Left forelimb (tissue), 1 donor: ENCODE measurements around the gene AKAP13.
"Not testable (repeated sequence)": the region's sequence is repeated elsewhere in the genome, so short reads cannot be mapped to it uniquely, and the experiment has no call there.

ENCODE experiments used
- DNase-seq: peaks from one replicate; pipeline ENCODE4 v3.0.0-alpha.2; 2018; ENCODE audit warnings: low spot score

Gene AKAP13

DNA sequence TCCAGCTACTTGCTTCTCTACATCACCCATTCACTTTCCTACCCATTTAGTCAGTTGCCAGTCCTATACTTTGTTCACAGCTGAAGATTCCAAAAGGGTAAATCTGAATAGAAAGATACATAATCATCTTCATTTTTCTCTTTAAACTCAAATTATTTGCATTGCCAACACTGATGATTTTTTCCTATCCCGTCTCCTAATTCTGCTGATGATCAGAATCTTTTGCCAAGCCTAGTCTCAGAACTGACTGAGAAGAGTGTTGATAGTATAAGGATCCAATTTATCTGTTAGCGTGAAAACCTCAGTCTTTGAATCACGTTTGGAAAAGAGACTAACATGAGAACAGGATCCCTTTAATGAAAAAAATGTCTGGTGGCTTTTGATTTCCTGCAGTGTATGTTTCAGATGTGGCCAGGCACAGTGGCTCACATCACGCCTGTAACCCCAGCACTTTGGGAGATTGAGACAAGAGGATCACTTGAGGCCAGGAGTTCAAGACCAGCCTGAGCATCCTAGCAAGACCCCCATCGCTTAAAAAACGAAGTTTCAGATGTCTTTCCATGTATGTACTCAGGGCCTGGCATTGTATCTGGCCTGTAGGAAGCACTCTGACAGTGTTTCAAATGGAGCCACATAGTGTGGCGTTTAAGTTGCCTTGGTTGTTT is 244.9 kb downstream of the AKAP13 start:
- DNase-seq, result no peak

DNA sequence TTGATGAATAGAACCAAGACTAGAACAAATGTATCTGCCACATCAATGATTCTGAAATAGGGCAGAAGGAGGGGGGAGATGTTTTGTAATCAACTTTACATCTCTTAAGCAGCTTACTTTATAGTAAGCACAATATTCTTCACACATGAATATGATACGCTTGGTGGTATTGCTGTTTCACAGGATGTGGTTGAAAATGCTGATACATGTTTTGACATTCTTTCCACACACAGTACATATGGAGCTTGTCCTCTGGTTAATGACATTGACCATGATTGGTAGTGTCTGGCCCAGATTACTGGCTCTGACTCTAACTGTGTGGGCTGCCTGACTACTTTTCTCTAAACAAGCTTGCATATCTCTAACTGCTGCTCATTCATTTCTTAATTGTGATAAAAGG is 245.5 kb downstream of the AKAP13 start:
- DNase-seq, result no peak

DNA sequence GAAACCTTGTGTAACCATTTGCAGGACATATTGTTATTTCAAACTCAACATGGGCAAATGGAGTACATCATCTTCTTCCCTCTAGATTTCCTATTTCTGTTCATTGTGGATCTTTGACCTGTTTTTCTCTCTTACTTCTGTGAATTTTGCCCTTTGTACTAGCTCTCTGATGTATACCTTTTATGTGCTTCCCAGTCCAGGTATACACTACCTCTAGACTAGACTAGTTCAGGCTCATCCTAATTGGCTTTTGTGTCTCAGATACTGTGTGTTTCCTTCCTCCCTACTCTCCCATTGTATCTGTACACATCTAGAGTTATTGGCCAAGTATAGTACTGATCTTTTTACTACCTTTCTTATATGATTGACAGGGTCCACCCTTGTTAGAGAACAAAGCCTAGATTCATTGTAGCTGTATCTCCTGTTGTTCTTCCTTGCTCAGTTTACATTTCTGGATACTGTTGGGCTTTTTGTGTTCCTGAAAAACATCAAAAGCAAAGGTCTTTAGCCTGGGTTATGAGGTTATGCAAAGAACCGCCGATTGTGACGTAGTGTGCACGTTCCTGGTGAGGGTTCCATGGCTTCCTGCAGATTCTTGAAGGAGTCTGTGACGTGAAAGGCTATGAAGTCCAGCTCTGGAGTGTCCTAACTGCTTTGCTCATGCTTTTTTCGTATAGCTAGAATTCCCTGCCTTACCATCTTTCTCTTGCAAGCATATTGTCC is 247.0 kb downstream of the AKAP13 start:
- no peak for DNase-seq

- DNase-seq, result no peak
Observed at GRCh38 chr15:85630311-85630710, 249.9 kb downstream of the AKAP13 start.

DNA sequence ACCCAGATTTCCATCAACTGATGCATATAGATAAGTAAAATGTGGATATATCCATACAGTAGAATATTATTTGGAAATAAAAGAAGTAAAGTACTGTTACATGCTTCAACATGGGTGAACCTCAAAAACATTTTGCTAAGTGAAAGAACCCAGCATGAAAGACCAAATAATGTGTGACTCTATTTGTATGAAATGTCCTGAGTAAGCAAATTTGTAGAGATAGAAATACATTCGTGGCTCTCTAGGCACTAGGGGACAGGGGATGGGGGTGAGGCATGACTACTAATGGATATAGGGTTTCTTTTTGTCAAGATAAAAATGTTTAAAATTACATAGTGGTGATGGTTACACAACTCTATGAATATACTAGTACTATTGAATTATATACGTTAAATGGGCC is 250.6 kb downstream of the AKAP13 start:
- no peak for DNase-seq

- no peak for DNase-seq
Observed at GRCh38 chr15:85632014-85632413, 251.6 kb downstream of the AKAP13 start.

- DNase-seq, result no peak
Observed at GRCh38 chr15:85633859-85634258, 253.5 kb downstream of the AKAP13 start.

DNA sequence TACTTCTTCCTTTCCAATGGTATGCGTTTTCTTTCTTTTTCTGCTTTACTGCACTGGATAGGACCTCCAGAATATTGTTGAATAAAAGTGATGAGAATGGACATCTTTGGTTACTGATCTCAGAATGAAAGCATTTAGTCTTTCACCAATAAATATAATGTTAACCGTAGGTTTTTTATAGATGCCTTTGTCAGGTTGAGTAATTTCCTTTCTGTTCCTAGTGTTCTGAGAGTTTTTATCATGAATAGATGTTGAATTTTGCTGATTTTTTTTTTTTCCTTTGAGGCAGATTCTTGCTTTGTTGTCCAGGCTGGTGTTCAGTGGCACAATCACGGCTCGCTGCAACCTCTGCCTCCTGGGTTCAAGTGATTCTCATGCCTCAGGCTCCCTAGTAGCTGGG is 255.9 kb downstream of the AKAP13 start:
- DNase-seq, result no peak

DNA sequence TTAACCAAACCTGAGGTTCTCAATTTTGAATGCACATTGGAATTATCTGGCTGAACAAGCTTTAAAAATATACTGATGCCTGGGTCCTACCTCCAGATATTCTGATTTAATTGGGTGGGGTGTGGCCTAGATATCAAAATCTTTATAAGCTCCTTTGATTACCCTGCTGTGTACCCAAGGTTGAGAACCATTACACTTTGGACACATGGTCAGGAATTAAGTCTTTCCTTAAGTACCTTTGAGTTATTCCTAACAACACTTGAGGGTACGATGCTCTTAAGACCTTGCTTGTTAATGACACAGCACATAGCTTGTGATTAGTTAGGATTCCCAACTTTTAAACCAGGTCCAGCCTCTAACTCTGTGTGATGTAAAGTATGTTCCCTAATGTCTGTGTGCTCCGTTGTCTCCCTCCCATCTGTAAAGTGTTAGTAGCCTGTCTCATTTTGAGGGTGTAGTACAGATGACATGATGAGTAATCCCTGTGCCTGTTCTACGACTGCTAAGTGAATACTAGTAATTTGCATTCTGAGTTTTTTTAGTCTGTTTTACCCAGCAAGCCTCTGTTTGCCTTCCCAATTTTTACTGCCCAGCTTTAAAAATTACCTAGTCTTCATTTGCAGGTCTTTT is 259.5 kb downstream of the AKAP13 start:
- DNase-seq, result no peak

DNA sequence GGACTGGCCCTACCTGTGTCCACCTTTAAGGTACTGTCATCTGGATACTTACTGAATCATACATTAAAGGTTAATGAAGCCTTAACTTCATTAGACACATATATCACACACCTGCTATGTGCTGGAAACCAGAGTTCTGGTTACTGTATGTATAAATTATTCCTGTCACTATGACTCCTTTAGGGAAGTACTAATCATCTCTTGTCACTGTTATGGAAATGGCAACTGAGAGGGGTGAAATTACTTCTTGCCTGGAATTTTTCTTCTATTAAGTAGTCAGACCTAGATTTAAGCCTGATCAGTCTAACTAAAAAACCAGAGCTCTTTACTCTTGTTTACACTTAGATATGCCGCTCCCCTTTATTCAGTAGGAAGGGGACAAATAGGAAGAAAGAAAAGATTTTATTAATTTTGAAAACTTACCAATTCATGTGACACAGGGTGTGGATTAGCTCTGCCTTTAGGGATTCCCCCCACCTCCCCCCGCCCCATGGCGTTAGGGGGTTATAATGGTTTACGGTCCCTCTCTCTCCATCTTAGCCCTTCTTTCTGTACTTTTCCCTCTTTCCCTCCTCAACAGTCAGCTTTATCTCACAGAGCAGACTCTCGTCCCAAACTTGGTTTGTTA is 261.8 kb downstream of the AKAP13 start:
- no peak for DNase-seq

GRCh38 chr15:85642693-85643066 is 262.3 kb downstream of the AKAP13 start:
- peak; percentile 80 for DNase-seq

DNA sequence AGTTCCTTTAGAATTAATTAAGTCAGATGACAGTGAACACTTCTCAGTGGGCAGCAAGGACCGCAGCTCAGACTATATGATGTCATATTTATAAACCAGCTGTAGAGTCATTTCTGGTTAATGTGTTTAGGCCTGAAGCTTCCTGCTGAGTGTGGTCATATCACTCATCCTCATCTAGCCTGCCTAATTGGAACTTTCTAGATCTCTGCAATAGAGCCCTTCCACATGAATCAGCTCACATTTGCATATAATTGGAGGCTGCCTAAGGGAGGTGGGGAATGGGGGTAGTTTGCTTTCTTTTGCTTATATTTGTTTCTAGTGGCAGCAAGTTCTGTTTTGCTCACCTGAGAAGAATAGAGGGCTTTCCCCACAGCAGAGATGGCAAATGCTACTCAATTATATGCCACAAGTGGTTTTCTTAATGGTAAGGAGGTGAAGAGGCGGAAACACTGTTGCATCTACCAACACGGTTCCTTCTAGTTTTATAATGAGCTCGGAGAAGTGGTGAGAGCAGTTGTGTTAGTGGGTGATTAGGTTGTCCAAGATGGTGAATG is 266.2 kb downstream of the AKAP13 start:
- DNase-seq, result no peak

- DNase-seq, result no peak
Observed at GRCh38 chr15:85649372-85649771, 269.0 kb downstream of the AKAP13 start.

DNA sequence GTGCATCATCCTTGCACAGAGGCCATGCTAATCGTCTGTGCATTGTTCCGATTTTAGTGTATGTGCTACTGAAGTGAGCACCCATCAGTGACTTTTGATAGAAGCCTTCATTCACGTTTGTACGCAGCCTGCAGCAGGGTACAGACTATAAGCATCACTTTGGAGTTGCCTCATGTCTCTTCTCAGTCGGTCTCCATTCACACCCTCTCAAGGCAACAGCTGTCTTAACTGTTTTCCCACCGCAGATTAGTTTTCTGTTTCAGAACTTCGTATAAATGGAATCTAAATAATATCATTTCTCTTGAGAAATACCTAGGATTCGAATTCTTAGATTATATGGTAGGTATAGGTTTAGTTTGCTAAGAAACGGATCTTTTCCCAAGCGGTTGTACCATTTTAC is 271.1 kb downstream of the AKAP13 start:
- no peak for DNase-seq

DNA sequence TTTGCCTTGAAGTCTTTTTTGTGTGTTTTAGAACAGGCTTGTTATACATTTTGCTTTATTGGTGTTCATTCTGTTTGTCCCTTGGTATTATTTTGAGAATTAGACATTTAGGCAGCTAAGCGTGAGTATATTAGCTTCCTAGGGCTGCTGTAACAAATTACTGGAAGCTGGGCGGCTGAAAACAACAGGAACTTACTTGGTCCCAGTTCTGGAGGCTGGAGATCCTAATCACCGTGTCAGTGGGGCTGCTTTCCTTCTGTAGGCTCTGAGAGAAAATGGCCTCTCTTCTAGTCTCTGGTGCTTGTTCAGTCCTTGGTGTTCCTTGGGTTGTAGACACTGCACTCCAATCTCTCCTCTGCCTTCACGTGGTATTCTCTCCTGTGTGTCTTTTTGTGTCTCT is 272.1 kb downstream of the AKAP13 start:
- DNase-seq, result no peak

GRCh38 chr15:85657132-85657531 is 276.7 kb downstream of the AKAP13 start:
- DNase-seq, result no peak

- no peak for DNase-seq
Observed at GRCh38 chr15:85658816-85659215, 278.4 kb downstream of the AKAP13 start.

DNA sequence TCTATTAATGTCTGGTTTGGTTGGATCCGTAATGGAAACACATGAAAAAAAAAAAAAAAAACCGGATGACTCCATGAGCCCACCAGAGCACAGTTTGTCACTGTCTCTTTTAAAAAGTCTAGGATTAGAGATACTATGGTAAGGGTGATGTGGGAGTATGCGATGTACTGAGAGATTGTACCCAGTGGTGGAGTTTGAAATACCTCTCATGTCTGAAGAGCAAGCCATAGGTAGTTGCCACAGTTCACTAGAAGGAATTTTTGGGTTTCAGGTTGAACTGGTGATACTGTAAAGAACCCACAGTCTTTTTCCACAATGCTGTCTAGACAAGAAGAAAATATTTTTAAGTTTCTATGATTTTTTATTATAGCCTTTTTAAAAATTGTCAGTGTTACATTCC is 281.5 kb downstream of the AKAP13 start:
- DNase-seq, result no peak

- DNase-seq, result not testable (repeated sequence)
Observed at GRCh38 chr15:85665677-85666076, 285.3 kb downstream of the AKAP13 start.

DNA sequence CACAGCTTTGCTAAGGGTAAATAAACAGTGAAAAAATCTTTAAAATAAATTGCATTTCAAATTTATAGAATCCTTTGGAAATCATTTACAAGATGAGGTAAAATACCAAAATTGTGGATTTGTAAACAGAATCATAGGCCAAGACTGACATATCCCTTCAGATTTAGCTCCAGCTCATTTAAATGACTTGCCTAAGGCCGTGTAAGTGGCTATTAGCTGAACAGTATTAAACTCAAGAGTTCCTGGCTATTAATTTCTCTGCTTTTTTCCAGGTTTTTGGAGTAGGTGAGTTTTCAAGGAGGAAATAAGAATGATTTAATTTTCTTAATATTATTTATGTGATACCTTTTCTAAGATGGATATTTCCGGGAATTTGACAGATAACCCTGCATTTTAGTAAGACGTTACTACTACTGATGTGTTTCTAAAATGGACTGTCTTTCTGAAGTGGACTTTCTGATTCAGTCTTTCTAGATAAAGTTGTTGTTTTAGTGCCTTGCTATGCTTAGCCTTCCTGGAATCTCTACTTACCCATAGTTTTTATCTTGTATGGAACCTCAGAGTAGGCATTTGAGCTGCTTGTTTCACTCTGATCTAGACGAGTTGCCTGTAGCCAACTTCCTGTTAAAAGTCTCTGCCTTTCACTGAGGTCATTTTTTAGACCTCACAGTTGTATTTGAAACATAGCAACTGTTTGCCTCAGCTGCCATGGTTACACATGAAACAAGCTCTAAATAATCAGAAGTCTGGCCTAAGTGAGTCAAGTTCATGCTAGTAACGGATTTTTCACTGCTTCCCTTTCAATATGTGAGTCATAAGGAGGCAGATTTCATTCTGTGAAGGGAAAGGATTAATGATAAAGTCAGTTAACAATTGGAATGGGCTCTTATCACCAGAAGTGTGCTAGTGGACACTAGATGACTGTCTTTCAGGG is 287.4 kb downstream of the AKAP13 start:
- no peak for DNase-seq

GRCh38 chr15:85671156-85671555 is 290.8 kb downstream of the AKAP13 start:
- no peak for DNase-seq
